ENCODE results near the gene FLAD1. TPM values are rescaled to one million over a fixed set of nuclear protein-coding genes. Genes with fewer than 3 reads are reported as not detected.
"Not testable (repeated sequence)": the region's sequence is repeated elsewhere in the genome, so short reads cannot be mapped to it uniquely, and the experiment has no call there.

The FLAD1 gene
- total RNA-seq, 1 donor from 2014 or later: 69.0 TPM

- Mint-ChIP-seq H3K9me3 (no peaks in the 10 kb centered on the region), H3K27me3 (no peaks in the 10 kb centered on the region), H3K27ac (peak overlapping the region; percentile 42), H3K36me3 (ENCODE audit: low read depth) (peaks cover 13% of the 10 kb centered on the region), H3K4me3 (no peak overlapping the region), H3K4me1 (peaks cover 8% of the 10 kb centered on the region)
- no peak for TF ChIP-seq CTCF (IDR thresholded peaks at IDR 0.05)
- DNase-seq (no peak), ATAC-seq (ENCODE audit: low read depth) (no peak)
- ChIA-PET POLR2A (interaction anchor here (1.0 kb wide), 1 partner anchor 39 kb away, joined by 3 read pairs; no protein-coding TSS in a partner anchor), CTCF (no interaction called here)
- intact Hi-C loops (cut with micrococcal nuclease): loop anchor here (10.0 kb wide), 1 partner anchor 196 kb away; the partner anchor contains the start of genes KRTCAP2 and TRIM46
Observed at GRCh38 chr1:154978360-154978759, 4.8 kb upstream of the FLAD1 start.

GRCh38 chr1:154982341-154982740 lies 803 bp upstream of the FLAD1 start:
- Mint-ChIP-seq H3K27me3 (no peaks in the 10 kb centered on the region), H3K36me3 (ENCODE audit: low read depth) (peaks cover 16% of the 10 kb centered on the region), H3K4me1 (peaks cover 16% of the 10 kb centered on the region), H3K9me3 (no peaks in the 10 kb centered on the region), H3K27ac (no peak overlapping the region), H3K4me3 (no peak overlapping the region)
- intact Hi-C loops (cut with micrococcal nuclease): loop anchor here (2.0 kb wide), 1 partner anchor 34 kb away; no protein-coding TSS in a partner anchor
- CTCF ChIA-PET: interaction anchor here (1.9 to 3.0 kb wide), 3 partner anchors 17 to 79 kb away, joined by 5 to 26 read pairs (median 17); no protein-coding TSS in a partner anchor
- TF ChIP-seq CTCF (IDR thresholded peaks at IDR 0.05): no peak
- no peak for ATAC-seq (ENCODE audit: low read depth)
- POLR2A ChIA-PET: interaction anchor here (0.6 to 2.7 kb wide), 9 partner anchors 8 to 571 kb away, joined by 5 to 36 read pairs (median 10); partner anchors contain the start of genes CKS1B, PBXIP1, PMVK and PYGO2
- no peak for DNase-seq

- Mint-ChIP-seq H3K9me3 (no peaks in the 10 kb centered on the region), H3K4me3 (no peak overlapping the region), H3K27ac (no peak overlapping the region), H3K36me3 (ENCODE audit: low read depth) (peaks cover 23% of the 10 kb centered on the region), H3K27me3 (no peaks in the 10 kb centered on the region), H3K4me1 (peaks cover 9% of the 10 kb centered on the region)
- TF ChIP-seq CTCF (IDR thresholded peaks at IDR 0.05): no peak
- ChIA-PET CTCF (interaction anchor here (0.7 to 3.0 kb wide), 7 partner anchors 9 to 494 kb away, joined by 3 to 26 read pairs (median 5); partner anchors contain the start of gene PYGO2), POLR2A (interaction anchor here (0.6 to 2.7 kb wide), 20 partner anchors 8 to 101 kb away, joined by 3 to 36 read pairs (median 6); partner anchors contain the start of genes ADAM15, CKS1B, LENEP and PBXIP1)
- intact Hi-C loops (cut with micrococcal nuclease): loop anchor here (1.0 to 2.0 kb wide), 4 partner anchors 10 to 33 kb away; partner anchors contain the start of genes CKS1B and ZBTB7B
- DNase-seq (no peak), ATAC-seq (ENCODE audit: low read depth) (no peak)
Observed at GRCh38 chr1:154983776-154984466, 777 bp downstream of the FLAD1 start.

- H3K4me3 Mint-ChIP-seq; CTCF ChIA-PET; DNase-seq; H3K27ac Mint-ChIP-seq; intact Hi-C loops (cut with micrococcal nuclease); H3K27me3 Mint-ChIP-seq; H3K9me3 Mint-ChIP-seq; ATAC-seq (ENCODE audit: low read depth): not testable (repeated sequence)
- Mint-ChIP-seq H3K4me1 (peaks cover 14% of the 10 kb centered on the region), H3K36me3 (ENCODE audit: low read depth) (peaks cover 36% of the 10 kb centered on the region)
- POLR2A ChIA-PET: interaction anchor here (0.8 to 2.4 kb wide), 2 partner anchors 10 to 31 kb away, joined by 4 to 8 read pairs; no protein-coding TSS in a partner anchor
Observed at GRCh38 chr1:154986736-154987135, 3.6 kb downstream of the FLAD1 start.

GRCh38 chr1:154987326-154987725 lies 4.2 kb downstream of the FLAD1 start:
- no peaks in the 10 kb centered on the region for H3K27me3 Mint-ChIP-seq
- ChIA-PET POLR2A (interaction anchor here (0.6 to 2.4 kb wide), 3 partner anchors 11 to 184 kb away, joined by 3 to 8 read pairs (median 5); partner anchors contain the start of gene CKS1B), CTCF (interaction anchor here (1.4 kb wide), 1 partner anchor 30 kb away, joined by 3 read pairs; no protein-coding TSS in a partner anchor)
- H3K4me3 Mint-ChIP-seq: no peak overlapping the region
- no peak overlapping the region for H3K27ac Mint-ChIP-seq
- peaks cover 37% of the 10 kb centered on the region for H3K36me3 Mint-ChIP-seq (ENCODE audit: low read depth)
- intact Hi-C loops (cut with micrococcal nuclease): no loop called here
- TF ChIP-seq CTCF (IDR thresholded peaks at IDR 0.05): no peak
- peaks cover 14% of the 10 kb centered on the region for H3K4me1 Mint-ChIP-seq
- no peak for ATAC-seq (ENCODE audit: low read depth)
- no peak for DNase-seq
- H3K9me3 Mint-ChIP-seq: no peaks in the 10 kb centered on the region

Measured in activated B cell treated with CpG ODN at 0.5 μM for 24 hours (primary cell).